GM21528 (cell line): ENCODE data around the gene DHX58.
A peak's percentile ranks its signal among the peaks of the same experiment; 100 is the strongest.

Source experiments
- ATAC-seq: cut with Tn5 transposase; IDR thresholded peaks from one replicate; pipeline ENCODE4 v1.9.1; 2021; ENCODE audit warnings: mild to moderate bottlenecking, moderate library complexity; ENCODE audit not compliant: unreplicated experiment, low FRiP score

DHX58 gene

GRCh38 chr17:42130310-42130936 is 17.9 kb upstream of the DHX58 start:
- ATAC-seq: no peak

- no peak for ATAC-seq
Observed at GRCh38 chr17:42129109-42129837, 16.8 kb upstream of the DHX58 start.

GRCh38 chr17:42127414-42127813 is 14.9 kb upstream of the DHX58 start:
- ATAC-seq: no peak

GRCh38 chr17:42126836-42127235 is 14.3 kb upstream of the DHX58 start:
- ATAC-seq: no peak

DNA sequence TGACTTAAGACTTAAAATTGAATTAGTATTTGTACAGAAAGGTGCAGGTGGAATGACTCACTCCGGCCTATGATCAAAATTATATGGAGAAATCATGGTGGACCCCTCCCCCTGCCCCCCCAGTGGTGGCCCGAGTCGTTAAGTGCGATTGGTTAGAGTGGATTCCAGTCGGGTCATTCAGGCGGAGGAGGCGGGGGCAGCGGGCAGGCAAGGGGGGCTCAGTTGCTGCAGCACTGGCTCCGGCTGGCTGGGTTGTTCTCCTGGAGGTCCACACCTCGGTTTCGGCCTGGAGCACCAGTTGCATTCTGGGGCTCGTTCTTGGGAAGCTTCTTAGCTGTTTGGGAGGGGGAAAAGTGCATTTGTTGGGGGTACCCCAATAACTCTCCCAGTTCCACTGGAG is 13.1 kb upstream of the DHX58 start:
- no peak for ATAC-seq

GRCh38 chr17:42124256-42124655 is 11.7 kb upstream of the DHX58 start:
- ATAC-seq: no peak

DNA sequence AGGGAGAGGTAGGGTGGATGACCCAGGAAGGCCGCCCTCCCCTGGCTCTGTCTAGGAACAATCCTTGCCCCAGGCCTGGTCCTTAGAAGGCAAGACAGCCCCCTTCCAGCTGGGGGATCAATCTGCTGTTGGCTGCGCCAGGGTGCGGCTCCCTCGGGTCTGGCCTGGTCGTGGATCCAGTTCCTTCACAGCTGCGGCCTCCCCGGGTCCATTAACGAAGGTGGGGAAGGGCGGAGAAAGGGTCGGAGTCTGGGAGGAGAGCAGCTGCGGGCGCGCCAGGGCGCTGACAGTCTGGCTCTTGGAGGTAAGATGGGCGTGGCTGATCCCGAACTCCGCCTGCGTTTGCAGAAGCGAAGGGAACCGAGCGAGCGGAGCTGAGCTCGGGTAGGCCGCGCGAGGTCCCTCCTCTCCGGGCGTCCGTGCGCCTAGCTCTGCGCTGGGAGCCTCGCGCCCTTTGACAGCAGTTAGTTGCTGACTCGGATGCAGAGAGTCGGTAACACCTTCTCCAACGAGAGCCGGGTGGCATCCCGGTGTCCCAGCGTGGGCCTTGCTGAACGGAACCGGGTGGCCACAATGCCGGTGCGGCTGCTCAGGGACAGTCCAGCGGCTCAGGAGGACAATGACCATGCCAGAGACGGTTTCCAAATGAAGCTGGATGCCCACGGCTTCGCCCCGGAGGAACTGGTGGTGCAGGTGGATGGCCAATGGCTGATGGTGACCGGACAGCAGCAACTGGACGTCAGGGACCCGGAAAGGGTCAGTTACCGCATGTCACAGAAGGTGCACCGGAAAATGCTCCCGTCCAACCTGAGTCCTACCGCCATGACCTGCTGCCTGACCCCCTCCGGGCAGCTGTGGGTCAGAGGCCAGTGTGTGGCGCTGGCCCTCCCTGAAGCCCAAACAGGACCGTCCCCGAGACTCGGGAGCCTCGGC is 10.1 kb upstream of the DHX58 start, which contains the start of gene HSPB9:
Gene HSPB9 (plus strand): TSS at position 434 of the 933 bp plus-strand sequence. CDS start 47 bp downstream, at position 481.
- ATAC-seq: no peak

GRCh38 chr17:42120770-42121769 is 8.6 kb upstream of the DHX58 start, which contains the start of gene KAT2A:
TSS of gene KAT2A (minus strand) at chr17:42121367. CDS start at chr17:42121304, 63 bp downstream.
- ATAC-seq: peak; percentile 56

- ATAC-seq: no peak
Observed at GRCh38 chr17:42120161-42120769, 7.8 kb upstream of the DHX58 start.

DNA sequence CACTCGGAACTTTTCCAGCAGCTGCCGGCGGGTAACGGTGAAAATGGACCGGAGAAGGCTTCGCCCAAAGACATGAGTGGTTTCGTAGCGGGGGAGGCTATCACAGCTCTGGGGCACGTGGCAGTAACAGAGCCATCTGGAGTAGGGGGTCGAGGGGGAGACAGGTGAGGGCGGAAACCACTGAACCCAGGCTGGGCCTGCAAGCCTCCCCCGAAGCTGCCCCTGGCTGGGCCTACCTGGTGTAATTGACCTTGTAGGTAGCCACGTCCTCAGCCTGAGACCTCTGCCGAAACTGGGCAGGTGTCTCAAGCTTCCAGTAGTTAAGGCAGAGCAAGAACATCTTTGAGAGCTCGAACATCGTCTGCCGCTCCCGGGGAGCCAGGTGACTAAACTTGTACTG is 6.8 kb upstream of the DHX58 start:
- no peak for ATAC-seq

DNA sequence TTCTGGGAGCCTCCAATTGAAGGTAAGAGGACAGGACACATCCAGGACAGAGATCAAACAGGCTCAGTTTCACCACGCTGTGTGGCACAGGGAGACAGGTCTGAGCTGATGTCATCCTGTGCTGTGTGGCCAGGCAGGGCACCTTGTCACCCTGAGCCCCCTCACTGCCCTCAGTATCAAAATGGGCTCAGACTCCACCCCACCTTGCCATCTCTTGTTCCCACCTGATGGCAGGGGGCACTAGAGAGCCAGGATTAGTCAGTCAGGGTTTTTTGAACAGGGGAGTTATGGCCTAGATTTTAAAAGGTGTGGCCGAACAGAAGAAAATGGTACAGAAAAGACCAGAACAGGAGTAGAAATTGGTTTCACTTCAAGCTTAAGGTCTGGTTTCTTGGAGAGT is 6.0 kb upstream of the DHX58 start:
- no peak for ATAC-seq

DNA sequence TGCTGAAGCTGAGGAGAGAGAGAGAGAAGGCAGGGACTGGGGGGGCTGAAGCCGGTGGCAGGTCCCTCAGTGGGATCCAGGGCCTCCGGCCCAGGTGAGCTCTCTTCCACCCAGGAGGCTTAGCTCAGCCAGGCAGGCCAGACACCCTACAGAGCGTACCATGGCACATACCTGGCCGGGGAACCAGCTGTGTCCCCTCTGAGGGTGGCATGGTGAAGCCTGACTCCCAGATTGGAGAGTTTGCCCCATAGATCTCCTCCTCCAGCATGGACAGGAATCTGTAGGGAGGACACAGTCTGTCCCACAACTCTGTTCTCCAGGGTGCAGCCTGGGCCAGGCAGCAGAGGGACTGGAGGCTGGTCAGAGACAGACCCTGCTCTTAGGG is 5.6 kb upstream of the DHX58 start:
- no peak for ATAC-seq

- no peak for ATAC-seq
Observed at GRCh38 chr17:42117397-42118125, 5.0 kb upstream of the DHX58 start.

GRCh38 chr17:42116705-42117396 is 4.3 kb upstream of the DHX58 start:
- ATAC-seq: no peak

- ATAC-seq: no peak
Observed at GRCh38 chr17:42114118-42114517, 1.6 kb upstream of the DHX58 start.

DNA sequence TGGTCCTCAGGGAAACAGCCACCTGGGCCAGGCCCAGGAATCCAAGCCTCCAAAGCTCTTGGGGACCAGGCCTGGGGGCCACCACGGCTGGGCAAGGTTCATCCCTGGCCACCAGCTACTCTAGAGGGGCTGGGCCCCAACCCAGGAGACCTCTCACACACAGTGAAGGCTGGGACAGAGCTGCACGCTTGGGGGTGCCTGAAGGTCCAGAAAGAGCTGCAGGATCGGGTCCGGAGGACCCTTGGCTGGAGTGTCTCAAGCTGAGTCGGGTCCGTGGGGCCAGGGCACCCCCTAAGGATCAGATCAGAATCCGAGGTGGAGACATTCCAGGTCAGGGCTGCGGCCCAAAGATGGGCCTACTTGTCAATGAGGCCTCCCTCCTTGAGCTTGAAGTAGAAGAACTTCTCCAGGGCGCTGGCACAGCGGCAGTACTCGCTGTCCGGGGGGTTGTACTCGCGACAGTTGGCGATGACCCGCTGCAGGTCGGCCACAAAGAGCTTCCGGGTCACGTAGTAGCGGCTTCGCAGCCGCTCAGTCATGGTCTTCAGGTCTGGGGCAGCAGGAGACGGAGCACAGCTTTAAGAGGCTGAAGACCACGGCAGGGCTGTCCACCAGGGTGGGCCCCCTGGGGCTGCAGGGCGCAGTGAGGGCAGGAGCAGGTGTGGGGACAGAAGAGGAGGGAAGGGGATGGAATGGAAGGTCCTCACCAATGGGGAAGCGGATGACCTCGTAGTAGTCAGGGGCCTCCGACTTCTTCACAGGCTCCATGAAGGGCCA is 967 bp upstream of the DHX58 start:
- no peak for ATAC-seq

- ATAC-seq: no peak
Observed at GRCh38 chr17:42111871-42112551, 503 bp downstream of the DHX58 start.
